IMR-90 (cell line): ENCODE measurements around the gene AUTS2. TPM values are rescaled to one million over a fixed set of nuclear protein-coding genes. Genes with fewer than 3 reads are reported as not detected.

Experiments used
- ATAC-seq: fragments of 200-7000 bp; cut with Tn5 transposase; 2 replicates; pipeline ENCODE4 v1.9.1; 2020; ENCODE audit warnings: low read depth, mild to moderate bottlenecking, moderate library complexity
- BruUV-seq: library from RNA; stranded (reverse); fragments of 400-500 nt; replicated peaks from 2 replicates; lab custom pipeline; 2021; lab: Mats Ljungman, UMichigan
- CTCF ChIA-PET: fragments of 300-600 bp; formaldehyde crosslinking; extraction: SDS; loops from one replicate; lab custom pipeline; 2021; ENCODE audit warnings: antibody characterized with exemption; lab: Yijun Ruan, JAX
- POLR2A ChIA-PET: fragments of 300-600 bp; sonication (Branson Sonifier 250); formaldehyde crosslinking; loops from one replicate; lab custom pipeline; 2022; ENCODE audit warnings: antibody characterized with exemption; ENCODE audit not compliant: unreplicated experiment; lab: Charles Lee
- DNase-seq: peaks from one replicate; pipeline ENCODE4 v3.0.0; 2013
- H2AFZ ChIP-seq: replicated peaks from 2 replicates; pipeline ENCODE3; 2013; ENCODE audit warnings: low read length, mild to moderate bottlenecking; ENCODE audit not compliant: poor library complexity
- H2AK5ac ChIP-seq: 2 replicates; pipeline ENCODE4 v1.6.1; 2013; ENCODE audit warnings: low read depth, low read length, inconsistent platforms
- H2AK9ac ChIP-seq: replicated peaks from 2 replicates; pipeline ENCODE3; 2013; ENCODE audit warnings: mild to moderate bottlenecking, low read depth, low read length, moderate library complexity; ENCODE audit not compliant: poor library complexity
- H2BK120ac ChIP-seq: 2 replicates; pipeline ENCODE4 v1.6.1; 2013; ENCODE audit warnings: low read depth, low read length, inconsistent platforms
- H2BK15ac ChIP-seq: 3 replicates; pipeline ENCODE4 v1.6.1; 2013; ENCODE audit warnings: low read depth, low read length, inconsistent platforms
- H2BK20ac ChIP-seq: 2 replicates; pipeline ENCODE4 v1.6.1; 2013; ENCODE audit warnings: low read depth, mild to moderate bottlenecking, inconsistent platforms, low read length, moderate library complexity
- H2BK5ac ChIP-seq: 2 replicates; pipeline ENCODE4 v1.6.1; 2013; ENCODE audit warnings: mild to moderate bottlenecking, low read depth, low read length, inconsistent platforms; ENCODE audit not compliant: poor library complexity, severe bottlenecking
- H3K14ac ChIP-seq: replicated peaks from 2 replicates; pipeline ENCODE4 v1.6.1; 2013; ENCODE audit warnings: low read depth, low read length, inconsistent platforms
- H3K18ac ChIP-seq: 2 replicates; pipeline ENCODE4 v1.6.1; 2013; ENCODE audit warnings: low read depth, low read length, control low read depth
- H3K23ac ChIP-seq: 2 replicates; pipeline ENCODE4 v1.6.1; 2013; ENCODE audit warnings: low read depth, low read length, inconsistent platforms
- H3K27ac ChIP-seq: 2 replicates; pipeline ENCODE4 v1.5.1; 2013; ENCODE audit warnings: mild to moderate bottlenecking, control low read depth, low read length; ENCODE audit not compliant: insufficient read depth
- H3K27me3 ChIP-seq: 2 replicates; pipeline ENCODE4 v1.6.1; 2013; ENCODE audit warnings: low read length; ENCODE audit not compliant: control insufficient read depth, insufficient read depth
- H3K36me3 ChIP-seq: 2 replicates; pipeline ENCODE4 v1.6.1; 2013; ENCODE audit warnings: low read length, mixed read lengths; ENCODE audit not compliant: control insufficient read depth, insufficient read depth
- H3K4ac ChIP-seq: 2 replicates; pipeline ENCODE4 v1.6.1; 2013; ENCODE audit warnings: low read depth, low read length, inconsistent platforms
- H3K4me1 ChIP-seq: 2 replicates; pipeline ENCODE4 v1.6.1; 2013; ENCODE audit warnings: low read length, mixed read lengths; ENCODE audit not compliant: control insufficient read depth, insufficient read depth
- H3K4me2 ChIP-seq: 2 replicates; pipeline ENCODE4 v1.6.1; 2013; ENCODE audit warnings: low read depth, mild to moderate bottlenecking, control low read depth, low read length, moderate library complexity
- H3K4me3 ChIP-seq: 2 replicates; pipeline ENCODE4 v1.5.1; 2013; ENCODE audit warnings: low read depth, mild to moderate bottlenecking, control low read depth, low read length, moderate library complexity; ENCODE audit not compliant: insufficient read depth
- H3K56ac ChIP-seq: 2 replicates; pipeline ENCODE4 v1.6.1; 2013; ENCODE audit warnings: low read length, inconsistent platforms; ENCODE audit not compliant: insufficient read depth; ENCODE audit errors: extremely low read depth
- H3K79me1 ChIP-seq, 2 experiments: 2 replicates each; pipeline ENCODE4 v1.6.1; 2013; ENCODE audit warnings: low read length in 2 of 2, inconsistent platforms in 1 of 2, low read depth in 1 of 2
- H3K9ac ChIP-seq: 2 replicates; pipeline ENCODE4 v1.6.1; 2013; ENCODE audit warnings: low read depth, low read length, control low read depth
- H3K9me1 ChIP-seq: 2 replicates; pipeline ENCODE4 v1.6.1; 2013; ENCODE audit warnings: low read length, inconsistent platforms; ENCODE audit not compliant: insufficient read depth
- H3K9me3 ChIP-seq: 2 replicates; pipeline ENCODE4 v1.6.1; 2013; ENCODE audit warnings: low read length; ENCODE audit not compliant: control insufficient read depth, insufficient read depth
- H4K20me1 ChIP-seq: 2 replicates; pipeline ENCODE4 v1.6.1; 2013; ENCODE audit warnings: low read length, inconsistent platforms; ENCODE audit not compliant: insufficient read depth
- H4K5ac ChIP-seq: 2 replicates; pipeline ENCODE4 v1.6.1; 2013; ENCODE audit warnings: mild to moderate bottlenecking, low read depth, low read length, control low read depth
- H4K8ac ChIP-seq, 2 experiments: 2 replicates each; pipeline ENCODE4 v1.6.1; 2013; ENCODE audit warnings: low read depth in 2 of 2, low read length in 2 of 2, control low read depth in 1 of 2, inconsistent platforms in 1 of 2
- H4K91ac ChIP-seq: 2 replicates; pipeline ENCODE4 v1.6.1; 2013; ENCODE audit warnings: low read depth, low read length, inconsistent platforms; ENCODE audit not compliant: insufficient read depth
- BHLHE40 ChIP-seq: fragments of 150-350 bp; IDR thresholded peaks from 2 replicates; pipeline ENCODE4 v1.6.1; 2016; ENCODE audit warnings: mild to moderate bottlenecking, low read depth, low read length
- CEBPB ChIP-seq: IDR thresholded peaks from 2 replicates; pipeline ENCODE4 v1.6.1; 2012; ENCODE audit warnings: low read depth, low read length, improper control_type of control experiment
- CHD1 ChIP-seq: IDR thresholded peaks from 2 replicates; pipeline ENCODE4 v1.6.1; 2012; ENCODE audit warnings: low read depth, low read length, improper control_type of control experiment
- CTCF ChIP-seq: conservative IDR thresholded peaks from 2 replicates; pipeline ENCODE4 v1.5.1; 2012; ENCODE audit warnings: mild to moderate bottlenecking, low read depth, low read length, improper control_type of control experiment
- FOS ChIP-seq: fragments of 150-350 bp; IDR thresholded peaks from 2 replicates; pipeline ENCODE4 v1.6.1; 2016; ENCODE audit warnings: low read depth, low read length
- MAZ ChIP-seq: IDR thresholded peaks from 2 replicates; pipeline ENCODE4 v1.6.1; 2012; ENCODE audit warnings: low read depth, mild to moderate bottlenecking, low read length, improper control_type of control experiment, moderate library complexity, borderline replicate concordance
- MXI1 ChIP-seq: IDR thresholded peaks from 2 replicates; pipeline ENCODE4 v1.6.1; 2012; ENCODE audit warnings: low read depth, mild to moderate bottlenecking, low read length, moderate library complexity, borderline replicate concordance
- POLR2A ChIP-seq: IDR thresholded peaks from 2 replicates; pipeline ENCODE4 v1.6.1; 2012; ENCODE audit warnings: mild to moderate bottlenecking, low read depth, low read length
- RAD21 ChIP-seq: IDR thresholded peaks from 2 replicates; pipeline ENCODE4 v1.6.1; 2012; ENCODE audit warnings: low read length, improper control_type of control experiment
- RCOR1 ChIP-seq: IDR thresholded peaks from 2 replicates; pipeline ENCODE4 v1.6.1; 2012; ENCODE audit warnings: mild to moderate bottlenecking, low read length, improper control_type of control experiment; ENCODE audit not compliant: insufficient replicate concordance
- USF2 ChIP-seq: fragments of 150-350 bp; IDR thresholded peaks from 2 replicates; pipeline ENCODE4 v1.6.1; 2017; ENCODE audit warnings: mild to moderate bottlenecking, antibody characterized with exemption, low read length, low read depth
- WGBS, 2 experiments: methylation state at CpG; one replicate each; pipeline versions ENCODE4 v1.1.5 to v1.1.7; 2013; ENCODE audit warnings: missing lambda C conversion rate in 2 of 2; ENCODE audit not compliant: insufficient read length in 1 of 2; ENCODE audit errors: extremely low coverage in 2 of 2; 5-methylcytosine and 5-hydroxymethylcytosine counted together
- dilution Hi-C: fragments of 300-500 bp; cut with HindIII; formaldehyde crosslinking; loops from one replicate; pipeline ENCODE4 v1.14.3; 2018; ENCODE audit warnings: low sequenced_read_pairs; ENCODE audit not compliant: unreplicated experiment
- in situ Hi-C: fragments of 300-500 bp; cut with MboI; formaldehyde crosslinking; loops from 3 replicates; pipeline ENCODE4 v1.14.3; 2019; ENCODE audit warnings: low sequenced_read_pairs, inconsistent platforms, mixed read lengths
- intact Hi-C: fragments of 100-400 bp; cut with micrococcal nuclease; formaldehyde crosslinking; loops from 2 replicates; pipeline ENCODE4 v1.10.0; 2022
- polyA plus RNA-seq, 3 experiments: library from polyadenylated mRNA; depleted of rRNA; stranded (reverse); fragments of >200 nt; gene quantifications; 2 replicates each; pipeline ENCODE4 v1.2.3, GENCODE V29; 2012; ENCODE audit warnings: low replicate concordance in 1 of 3
- total RNA-seq: library from RNA; depleted of rRNA; stranded (reverse); fragments of >200 nt; gene quantifications from 2 replicates; pipeline ENCODE4 v1.2.3, GENCODE V29; 2012
- TF ChIP-seq, protein P1 (sequence below): fragments of 150-350 bp; IDR thresholded peaks from 2 replicates; pipeline ENCODE4 v1.6.1; 2016; ENCODE audit warnings: low read depth, mild to moderate bottlenecking, low read length, moderate library complexity, borderline replicate concordance

AUTS2 gene
- total and polyA plus RNA-seq, 2 of the 4 experiments (the other 2 are of a cell fraction) = 0.90 to 3.0 TPM

- no TSS peak for BruUV-seq
- no peak overlapping the region for H4K5ac ChIP-seq
- H3K4me1 ChIP-seq = no peaks in the 10 kb centered on the region
- H2BK120ac ChIP-seq = no peak overlapping the region
- no peak overlapping the region for H3K4ac ChIP-seq
- in situ Hi-C loops (no loop called here), dilution Hi-C loops (no loop called here), intact Hi-C loops (no loop called here)
- H3K56ac ChIP-seq = no peak overlapping the region
- no peak overlapping the region for H2AFZ ChIP-seq
- CTCF ChIA-PET = no interaction called here
- H4K20me1 ChIP-seq = no peaks in the 10 kb centered on the region
- WGBS, 2 experiments = no CpG with 5 or more reads among the region's 3 CpGs
- no peak for TF ChIP-seq FOS
- no peak for TF ChIP-seq MAZ
- TF ChIP-seq MXI1 = no peak
- TF ChIP-seq USF2 = no peak
- TF ChIP-seq RCOR1 = no peak
- TF ChIP-seq POLR2A = no peak
- no peak for TF ChIP-seq CTCF
- TF ChIP-seq CHD1 = no peak
- TF ChIP-seq BHLHE40 = no peak
- TF ChIP-seq, protein P1, sequence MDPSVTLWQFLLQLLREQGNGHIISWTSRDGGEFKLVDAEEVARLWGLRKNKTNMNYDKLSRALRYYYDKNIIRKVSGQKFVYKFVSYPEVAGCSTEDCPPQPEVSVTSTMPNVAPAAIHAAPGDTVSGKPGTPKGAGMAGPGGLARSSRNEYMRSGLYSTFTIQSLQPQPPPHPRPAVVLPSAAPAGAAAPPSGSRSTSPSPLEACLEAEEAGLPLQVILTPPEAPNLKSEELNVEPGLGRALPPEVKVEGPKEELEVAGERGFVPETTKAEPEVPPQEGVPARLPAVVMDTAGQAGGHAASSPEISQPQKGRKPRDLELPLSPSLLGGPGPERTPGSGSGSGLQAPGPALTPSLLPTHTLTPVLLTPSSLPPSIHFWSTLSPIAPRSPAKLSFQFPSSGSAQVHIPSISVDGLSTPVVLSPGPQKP = no peak
- no peak for TF ChIP-seq CEBPB
- no peak for TF ChIP-seq RAD21
- H4K8ac ChIP-seq = no peak overlapping the region
- H2BK5ac ChIP-seq = no peak overlapping the region
- H4K91ac ChIP-seq = no peak overlapping the region
- H3K4me3 ChIP-seq = no peak overlapping the region
- H2BK20ac ChIP-seq = no peak overlapping the region
- ATAC-seq (no peak), DNase-seq (no peak)
- no peaks in the 10 kb centered on the region; the same call in 1 of the 2 replicates for H3K9me3 ChIP-seq
- no peak overlapping the region for H3K9ac ChIP-seq
- no peak overlapping the region for H2BK15ac ChIP-seq
- H3K18ac ChIP-seq = no peak overlapping the region
- H3K79me1 ChIP-seq = no peaks in the 10 kb centered on the region
- no peak overlapping the region for H3K14ac ChIP-seq
- no peak overlapping the region for H2AK9ac ChIP-seq
- H2AK5ac ChIP-seq = no peak overlapping the region
- H3K27ac ChIP-seq = no peak overlapping the region
- H3K23ac ChIP-seq = no peak overlapping the region
- H3K9me1 ChIP-seq = no peaks in the 10 kb centered on the region
- H3K27me3 ChIP-seq = no peaks in the 10 kb centered on the region
- POLR2A ChIA-PET = no interaction called here
- H3K4me2 ChIP-seq = no peak overlapping the region
- H3K36me3 ChIP-seq = no peaks in the 10 kb centered on the region
These were observed 416.4 kb downstream of the AUTS2 start for GRCh38 chr7:70014472-70015177.
